Endodermal cell (in vitro differentiated cells): Measurements from ENCODE around the gene GRIK5. TPM values are rescaled to one million over a fixed set of nuclear protein-coding genes. Genes with fewer than 3 reads are reported as not detected.
A peak's percentile ranks its signal among the peaks of the same experiment; 100 is the strongest.

Source experiments
- DNase-seq: peaks from one replicate; pipeline ENCODE4 v3.0.0-alpha.2; 2017
- H3K27ac ChIP-seq: 2 replicates; pipeline ENCODE4 v1.5.1; 2013; ENCODE audit warnings: mild to moderate bottlenecking, low read depth, low read length, moderate library complexity
- H3K27me3 ChIP-seq: 2 replicates; pipeline ENCODE4 v1.6.1; 2013; ENCODE audit warnings: mild to moderate bottlenecking, low read length, moderate library complexity; ENCODE audit not compliant: insufficient read depth, control insufficient read depth, poor library complexity, severe bottlenecking
- H3K36me3 ChIP-seq: 2 replicates; pipeline ENCODE4 v1.7.0; 2013; ENCODE audit warnings: mild to moderate bottlenecking, low read length, moderate library complexity; ENCODE audit not compliant: control insufficient read depth, insufficient read depth
- H3K4me1 ChIP-seq: one replicate; pipeline ENCODE4 v1.7.0; 2013; ENCODE audit warnings: low read length; ENCODE audit not compliant: control insufficient read depth, insufficient read depth
- H3K4me3 ChIP-seq: 2 replicates; pipeline ENCODE4 v1.5.1; 2013; ENCODE audit warnings: mild to moderate bottlenecking, low read length, moderate library complexity
- H3K9ac ChIP-seq: 2 replicates; pipeline ENCODE4 v1.6.1; 2013; ENCODE audit warnings: mild to moderate bottlenecking, low read length, moderate library complexity; ENCODE audit not compliant: poor library complexity, severe bottlenecking; ENCODE audit errors: extremely low read depth
- H3K9me3 ChIP-seq: 2 replicates; pipeline ENCODE4 v1.6.1; 2013; ENCODE audit warnings: mild to moderate bottlenecking, low read length, moderate library complexity; ENCODE audit not compliant: control insufficient read depth
- H3K27ac Mint-ChIP-seq: 2 replicates; pipeline ENCODE4 v1.8.0; 2020; ENCODE audit warnings: mixed read lengths
- H3K27me3 Mint-ChIP-seq: 2 replicates; pipeline ENCODE4 v1.8.0; 2021; ENCODE audit warnings: mild to moderate bottlenecking, mixed read lengths; ENCODE audit not compliant: insufficient read depth
- H3K36me3 Mint-ChIP-seq: 2 replicates; pipeline ENCODE4 v1.8.0; 2020; ENCODE audit warnings: low read depth, mixed read lengths
- H3K4me1 Mint-ChIP-seq: 2 replicates; pipeline ENCODE4 v1.8.0; 2020; ENCODE audit warnings: mixed read lengths
- H3K4me3 Mint-ChIP-seq: 2 replicates; pipeline ENCODE4 v1.8.0; 2020; ENCODE audit warnings: mild to moderate bottlenecking, moderate library complexity, mixed read lengths
- H3K9me3 Mint-ChIP-seq: 2 replicates; pipeline ENCODE4 v1.8.0; 2020; ENCODE audit warnings: mild to moderate bottlenecking, mixed read lengths
- CTCF ChIP-seq: fragments of 200-600 bp; sonication (generic); conservative IDR thresholded peaks from 2 replicates; pipeline ENCODE4 v1.5.0; 2021; ENCODE audit warnings: antibody characterized with exemption, mild to moderate bottlenecking
- WGBS, 2 experiments: methylation state at CpG; one replicate each; pipeline versions ENCODE4 v1.1.5 to v1.1.7; 2013; ENCODE audit warnings: missing lambda C conversion rate in 2 of 2, mixed read lengths in 1 of 2; ENCODE audit not compliant: insufficient coverage in 1 of 2, insufficient read length in 1 of 2; 5-methylcytosine and 5-hydroxymethylcytosine counted together
- total RNA-seq, 2 donors: library from RNA; stranded (reverse); fragmentation: NEBNext Ultra II Directional in 1 of 2; extraction: Animal tissue kit (Norgen Biotek cat#: 25700) in 1 of 2; gene quantifications; 2 replicates in 1 of 2; 3 replicates in 1 of 2; pipeline ENCODE4 v1.2.1, GENCODE V29; 2021

Gene GRIK5
- total RNA-seq, 2 donors from 2014 or later = 21.6 to 38.7 TPM

GRCh38 chr19:42076380-42076944, 6.5 kb upstream of the GRIK5 start:
- Mint-ChIP-seq H3K4me3 (peak overlapping the region; percentile 96), H3K4me1 (peaks cover 23% of the 10 kb centered on the region), H3K9me3 (no peaks in the 10 kb centered on the region), H3K27me3 (no peaks in the 10 kb centered on the region), H3K36me3 (peaks cover 31% of the 10 kb centered on the region), H3K27ac (peak overlapping the region; percentile 89)
- no peaks in the 10 kb centered on the region for H3K27me3 ChIP-seq
- TF ChIP-seq CTCF = no peak
- no peak for DNase-seq
- WGBS, 2 experiments = 0 to 2% methylated on average over 10 to 33 of the region's 33 CpGs
- H3K27ac ChIP-seq = peak overlapping the region; percentile 66
- H3K4me3 ChIP-seq = peak overlapping the region; percentile 100
- no peaks in the 10 kb centered on the region for H3K4me1 ChIP-seq
- H3K9ac ChIP-seq = peak overlapping the region; percentile 96
- H3K36me3 ChIP-seq = peaks cover 31% of the 10 kb centered on the region
- no peaks in the 10 kb centered on the region for H3K9me3 ChIP-seq

- Histone ChIP-seq H3K36me3 (peaks cover 25% of the 10 kb centered on the region), H3K4me3 (peak within 1 kb of the TSS; percentile 100), H3K27ac (peak within 1 kb of the TSS; percentile 90), H3K9me3 (no peaks in the 10 kb centered on the region), H3K27me3 (no peaks in the 10 kb centered on the region), H3K9ac (peak within 1 kb of the TSS; percentile 96), H3K4me1 (no peaks in the 10 kb centered on the region)
- DNase-seq = peak; percentile 99
- Mint-ChIP-seq H3K4me3 (peak within 1 kb of the TSS; percentile 96), H3K27me3 (peaks cover 1% of the 10 kb centered on the region), H3K27ac (peak within 1 kb of the TSS; percentile 100), H3K9me3 (no peaks in the 10 kb centered on the region), H3K36me3 (peaks cover 24% of the 10 kb centered on the region), H3K4me1 (peaks cover 23% of the 10 kb centered on the region)
- no peak for TF ChIP-seq CTCF
- 0% methylated on average over 12 to 80 of the region's 80 CpGs for WGBS, 2 experiments
Measured at GRCh38 chr19:42075616-42076379, 5.8 kb upstream of the GRIK5 start, which contains the start of gene ZNF574. Gene ZNF574 (plus strand): TSS chr19:42076166. CDS start chr19:42078607, 2,441 bp downstream.

GRCh38 chr19:42075364-42075615, 5.3 kb upstream of the GRIK5 start:
- Histone ChIP-seq H3K9ac (peak overlapping the region; percentile 96), H3K27me3 (no peaks in the 10 kb centered on the region), H3K4me3 (peak overlapping the region; percentile 83), H3K27ac (peak overlapping the region; percentile 90), H3K9me3 (no peaks in the 10 kb centered on the region), H3K4me1 (no peaks in the 10 kb centered on the region), H3K36me3 (peaks cover 20% of the 10 kb centered on the region)
- H3K27ac Mint-ChIP-seq = peak overlapping the region; percentile 100
- peaks cover 4% of the 10 kb centered on the region for H3K27me3 Mint-ChIP-seq
- DNase-seq = no peak
- H3K4me3 Mint-ChIP-seq = peak overlapping the region; percentile 96
- peaks cover 24% of the 10 kb centered on the region for H3K36me3 Mint-ChIP-seq
- H3K4me1 Mint-ChIP-seq = peaks cover 26% of the 10 kb centered on the region
- 18 to 27% methylated on average over 3 of the region's 3 CpGs for WGBS, 2 experiments
- TF ChIP-seq CTCF = no peak
- H3K9me3 Mint-ChIP-seq = no peaks in the 10 kb centered on the region
